Measurements from ENCODE around the gene MRPL22.
"Not testable (repeated sequence)": the region's sequence is repeated elsewhere in the genome, so short reads cannot be mapped to it uniquely, and the experiment has no call there.

Gene MRPL22

DNA sequence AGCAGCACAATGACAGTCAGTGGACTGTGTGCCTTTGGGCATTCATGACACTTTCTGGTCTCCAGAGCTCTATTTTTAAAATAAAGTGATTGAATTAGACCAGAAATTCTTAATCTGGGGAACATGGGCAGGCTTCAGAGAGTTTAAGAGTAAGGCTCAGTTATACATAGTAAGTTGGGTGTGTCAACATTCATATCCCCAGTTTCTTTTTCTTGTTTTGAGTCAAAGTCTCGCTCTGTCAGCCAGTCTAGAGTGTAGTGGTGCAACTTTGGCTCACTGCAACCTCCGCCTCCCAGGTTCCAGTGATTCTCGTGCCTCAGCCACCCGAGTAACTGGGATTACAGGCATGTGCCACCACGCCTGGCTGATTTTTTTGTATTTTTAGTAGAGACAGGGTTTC, 59.0 kb downstream of the MRPL22 start:
- DNase-seq, result peak; percentile 35

DNA sequence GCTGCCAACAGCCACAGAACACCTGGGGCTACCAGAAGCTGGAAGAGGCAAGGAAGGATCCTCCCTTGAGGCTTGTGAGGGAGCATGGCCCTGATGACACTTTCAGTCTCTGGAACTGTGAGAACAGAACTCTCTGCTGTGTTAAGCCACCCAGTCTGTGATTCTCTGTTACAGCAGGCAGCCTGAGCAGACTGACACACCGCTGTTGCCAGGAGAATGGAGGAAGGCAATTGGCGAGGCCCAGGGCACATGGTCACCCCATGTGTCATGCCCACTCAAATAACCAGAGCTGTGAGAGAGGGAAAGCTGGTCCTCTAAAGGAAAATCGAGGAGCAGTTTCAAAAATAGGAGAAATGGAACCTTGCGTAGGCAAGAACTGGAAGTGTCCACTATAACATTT, 60.6 kb downstream of the MRPL22 start:
- DNase-seq, result no peak

DNA sequence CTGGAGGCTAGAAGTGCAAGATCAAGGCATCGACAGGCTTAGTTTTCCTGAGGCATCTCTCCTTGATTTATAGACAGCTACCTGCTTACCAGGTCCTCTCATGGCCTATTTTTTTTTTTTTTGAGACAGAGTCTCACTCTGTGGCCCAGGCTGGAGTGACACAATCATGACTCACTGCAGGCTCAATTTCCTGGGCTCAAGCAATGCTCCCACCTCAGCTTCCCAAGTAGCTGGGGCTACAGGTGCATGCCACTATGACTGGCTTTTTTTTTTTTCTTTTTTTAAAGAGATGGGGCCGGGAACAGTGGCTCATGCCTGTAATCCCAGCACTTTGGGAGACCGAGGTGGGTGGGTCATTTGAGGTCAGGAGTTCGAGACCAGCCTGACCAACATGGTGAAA, 61.8 kb downstream of the MRPL22 start:
- not testable (repeated sequence) for DNase-seq

DNA sequence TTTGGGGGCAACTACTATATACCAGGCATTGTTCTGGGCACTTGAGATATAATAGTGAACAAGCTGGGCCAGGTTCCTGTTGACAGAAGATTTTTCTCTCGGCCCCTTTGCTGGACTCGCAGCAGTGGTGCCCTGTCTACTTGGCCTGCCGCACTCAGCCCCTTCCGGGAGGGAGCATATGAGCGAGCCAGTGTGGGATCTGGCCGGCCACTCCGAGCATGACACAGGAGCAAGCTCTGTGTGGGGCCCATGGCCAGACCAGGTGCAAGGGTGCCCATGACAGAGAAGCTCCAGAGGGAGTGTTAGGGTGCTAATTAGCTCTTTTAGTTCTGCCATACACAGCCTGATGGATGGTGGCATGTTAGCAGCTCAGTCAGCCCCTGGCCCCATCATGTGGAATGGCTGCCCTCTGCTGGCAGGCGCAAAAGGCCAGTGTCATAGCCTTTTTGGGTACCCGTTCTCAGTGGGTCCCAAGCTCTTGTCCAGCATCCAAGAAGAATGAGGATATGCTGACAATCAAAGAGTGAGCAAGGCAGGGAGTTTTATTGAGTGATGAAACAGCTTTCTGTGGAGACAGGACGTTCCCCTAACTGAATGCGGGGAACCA, 63.4 kb downstream of the MRPL22 start:
- peak; percentile 51 for DNase-seq

DNA sequence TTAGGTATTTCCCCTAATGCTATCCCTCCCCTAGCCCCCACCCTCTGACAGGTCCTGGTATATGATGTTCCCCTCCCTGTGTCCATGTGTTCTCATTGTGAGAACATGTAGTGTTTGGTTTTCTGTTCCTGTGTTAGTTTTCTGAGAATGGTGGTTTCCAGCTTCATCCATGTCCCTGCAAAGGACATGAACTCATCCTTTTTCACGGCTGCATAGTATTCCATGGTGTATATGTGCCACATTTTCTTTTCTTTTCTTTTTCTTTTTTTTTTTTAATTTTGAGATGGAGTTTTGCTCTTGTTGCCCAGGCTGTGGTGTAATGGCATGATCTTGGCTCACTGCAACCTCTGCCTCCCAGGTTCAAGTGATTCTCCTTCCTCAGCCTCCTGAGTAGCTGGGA, 65.4 kb downstream of the MRPL22 start:
- not testable (repeated sequence) for DNase-seq

- no peak for DNase-seq
These were observed 67.8 kb downstream of the MRPL22 start for GRCh38 chr5:155008669-155009068.

- no peak for DNase-seq
These were observed 70.0 kb downstream of the MRPL22 start for GRCh38 chr5:155010881-155011280.

- no peak for DNase-seq
These were observed 72.7 kb downstream of the MRPL22 start, which contains the start of gene KIF4B for GRCh38 chr5:155013526-155013925. TSS of gene KIF4B (plus strand) at chr5:155013755. CDS start at chr5:155013860, 105 bp downstream.

- DNase-seq, result peak; percentile 45
These were observed 74.4 kb downstream of the MRPL22 start for GRCh38 chr5:155015239-155015638.

DNA sequence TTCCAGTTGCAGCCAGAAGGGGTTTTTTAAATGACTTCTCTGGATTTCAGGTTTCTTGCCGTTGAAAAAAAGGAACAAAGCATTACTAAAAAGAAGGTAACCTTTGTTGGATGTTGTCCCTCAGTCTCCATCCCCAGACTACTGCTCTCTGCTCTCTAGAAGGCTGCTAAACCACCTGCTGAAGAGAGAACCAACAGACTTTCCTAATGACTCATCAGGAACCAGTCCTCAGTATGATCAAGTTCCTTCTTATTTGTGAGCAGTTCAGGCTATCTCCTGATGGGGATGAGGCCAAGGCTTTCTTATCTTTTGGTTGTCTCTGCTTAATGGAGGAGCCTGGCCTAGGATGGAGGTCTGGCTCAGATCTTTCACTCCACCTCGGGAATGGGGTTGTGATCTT, 76.7 kb downstream of the MRPL22 start:
- DNase-seq, result peak; percentile 57

Measured in activated CD4-positive, alpha-beta T cell treated with anti-CD3 and anti-CD28 coated beads, Interleukin-10, Interleukin-2, amounts not matched to agents 100 ng/mL and 50 ng/mL, durations not matched to agents 16 hours and 8 hours (primary cell).